ENCODE data around the gene OR10A4.
"Not testable (repeated sequence)": the region's sequence is repeated elsewhere in the genome, so short reads cannot be mapped to it uniquely, and the experiment has no call there.

The OR10A4 gene

DNA sequence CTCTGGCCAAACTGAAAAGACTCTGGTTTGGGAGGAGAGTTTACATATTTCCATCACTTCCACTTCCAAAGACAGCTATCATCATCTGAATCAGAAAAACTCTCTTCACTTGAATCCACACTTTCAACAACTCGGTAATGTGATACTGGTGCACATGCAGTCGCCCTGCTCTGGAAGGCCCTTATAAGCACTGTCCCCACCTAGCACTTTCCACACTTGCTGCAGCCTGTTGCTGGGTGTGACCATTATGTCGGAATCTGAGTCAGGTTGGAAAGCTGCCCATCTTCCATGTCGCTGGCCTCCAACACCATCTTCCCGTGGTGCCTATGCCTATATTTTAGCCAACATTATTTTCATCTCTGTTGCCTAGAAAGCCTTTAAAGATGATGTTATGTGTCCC is 32.1 kb upstream of the OR10A4 start:
- DNase-seq (ENCODE audit: low spot score), result no peak

GRCh38 chr11:6845383-6845782 is 31.0 kb upstream of the OR10A4 start, which contains the start of gene OR10A5:
Gene OR10A5, plus strand, starts transcription at chr11:6845683. Its CDS starts 0 bp downstream, at chr11:6845683.
- in situ Hi-C loops (cut with MboI; ENCODE audit: low pct_unique_long_range_greater_than_20kb, low sequenced_read_pairs, unreplicated experiment), result no loop called here
- no peak for DNase-seq (ENCODE audit: low spot score)

More for the DNA sequence above, 32.1 kb upstream of the OR10A4 start:
- in situ Hi-C loops (cut with MboI; ENCODE audit: low pct_unique_long_range_greater_than_20kb, low sequenced_read_pairs, unreplicated experiment), result no loop called here
- TF ChIP-seq, protein P1, sequence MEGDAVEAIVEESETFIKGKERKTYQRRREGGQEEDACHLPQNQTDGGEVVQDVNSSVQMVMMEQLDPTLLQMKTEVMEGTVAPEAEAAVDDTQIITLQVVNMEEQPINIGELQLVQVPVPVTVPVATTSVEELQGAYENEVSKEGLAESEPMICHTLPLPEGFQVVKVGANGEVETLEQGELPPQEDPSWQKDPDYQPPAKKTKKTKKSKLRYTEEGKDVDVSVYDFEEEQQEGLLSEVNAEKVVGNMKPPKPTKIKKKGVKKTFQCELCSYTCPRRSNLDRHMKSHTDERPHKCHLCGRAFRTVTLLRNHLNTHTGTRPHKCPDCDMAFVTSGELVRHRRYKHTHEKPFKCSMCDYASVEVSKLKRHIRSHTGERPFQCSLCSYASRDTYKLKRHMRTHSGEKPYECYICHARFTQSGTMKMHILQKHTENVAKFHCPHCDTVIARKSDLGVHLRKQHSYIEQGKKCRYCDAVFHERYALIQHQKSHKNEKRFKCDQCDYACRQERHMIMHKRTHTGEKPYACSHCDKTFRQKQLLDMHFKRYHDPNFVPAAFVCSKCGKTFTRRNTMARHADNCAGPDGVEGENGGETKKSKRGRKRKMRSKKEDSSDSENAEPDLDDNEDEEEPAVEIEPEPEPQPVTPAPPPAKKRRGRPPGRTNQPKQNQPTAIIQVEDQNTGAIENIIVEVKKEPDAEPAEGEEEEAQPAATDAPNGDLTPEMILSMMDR (IDR thresholded peaks at IDR 0.05; ENCODE audit: extremely low read depth, insufficient read depth, missing control alignments), result no peak

DNA sequence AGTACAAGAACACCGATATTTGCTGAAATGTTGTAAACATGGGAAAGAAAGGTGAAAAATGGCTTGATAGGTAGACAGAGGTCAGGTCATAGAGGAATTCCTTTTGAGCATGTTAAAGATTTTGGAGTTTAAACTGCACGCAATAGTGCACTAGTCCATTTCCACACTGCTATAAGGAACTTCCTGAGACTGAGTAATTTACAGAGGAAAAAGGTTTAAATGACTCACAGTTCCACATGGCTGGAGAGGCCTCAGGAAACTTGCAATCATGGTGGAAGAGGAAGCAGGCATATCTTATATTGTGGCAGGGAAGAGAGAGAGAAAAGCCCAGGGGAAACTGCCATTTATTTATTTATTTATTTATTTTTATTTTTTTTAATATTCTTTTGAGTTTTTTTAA is 25.9 kb upstream of the OR10A4 start:
- TF ChIP-seq, protein P1 (IDR thresholded peaks at IDR 0.05; ENCODE audit: extremely low read depth, insufficient read depth, missing control alignments), result no peak
- in situ Hi-C loops (cut with MboI; ENCODE audit: low pct_unique_long_range_greater_than_20kb, low sequenced_read_pairs, unreplicated experiment), result no loop called here
- no peak for DNase-seq (ENCODE audit: low spot score)

More at GRCh38 chr11:6845383-6845782, 31.0 kb upstream of the OR10A4 start, which contains the start of gene OR10A5:
- TF ChIP-seq, protein P1 (IDR thresholded peaks at IDR 0.05; ENCODE audit: extremely low read depth, insufficient read depth, missing control alignments), result no peak

DNA sequence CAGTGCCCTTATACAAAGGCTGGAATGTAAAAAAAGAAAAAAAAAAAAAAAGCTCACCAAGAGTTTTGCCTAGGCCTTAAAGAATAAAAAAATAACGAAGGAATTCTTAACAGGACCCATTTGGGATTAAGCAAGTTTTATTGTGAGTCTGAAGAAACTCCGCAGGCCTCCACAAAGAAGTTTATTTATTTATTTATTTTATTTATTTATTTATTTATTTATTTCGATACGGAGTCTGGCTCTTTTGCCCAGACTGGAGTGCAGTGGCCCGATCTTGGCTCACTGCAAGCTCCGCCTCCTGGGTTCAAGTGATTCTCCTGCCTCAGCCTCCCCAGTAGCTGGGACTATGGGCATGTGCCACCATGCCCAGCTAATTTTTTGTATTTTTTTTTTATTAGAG is 21.6 kb upstream of the OR10A4 start:
- in situ Hi-C loops (cut with MboI; ENCODE audit: low pct_unique_long_range_greater_than_20kb, low sequenced_read_pairs, unreplicated experiment); DNase-seq (ENCODE audit: low spot score): not testable (repeated sequence)

- TF ChIP-seq, protein P1 (IDR thresholded peaks at IDR 0.05; ENCODE audit: extremely low read depth, insufficient read depth, missing control alignments), result no peak
- in situ Hi-C loops (cut with MboI; ENCODE audit: low pct_unique_long_range_greater_than_20kb, low sequenced_read_pairs, unreplicated experiment), result no loop called here
- no peak for DNase-seq (ENCODE audit: low spot score)
Observed at GRCh38 chr11:6855971-6856541, 20.4 kb upstream of the OR10A4 start.

DNA sequence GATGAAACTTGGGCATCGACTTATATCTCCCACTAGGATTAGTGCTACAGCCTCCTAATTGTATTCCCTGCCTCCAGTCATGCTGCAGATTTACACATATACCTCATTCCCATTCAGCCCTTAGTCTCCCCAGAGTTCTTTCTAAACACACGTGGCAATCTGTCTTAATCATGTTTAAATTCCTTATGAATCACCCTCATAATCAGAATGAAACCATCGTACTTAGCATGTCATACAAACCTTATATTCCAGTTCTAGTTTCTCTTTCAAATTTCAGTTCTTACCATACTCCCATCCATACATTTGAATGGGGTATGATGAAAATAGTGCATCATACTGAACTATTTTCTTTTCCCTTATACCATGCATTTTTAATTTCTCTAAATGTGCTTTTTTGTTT is 19.6 kb upstream of the OR10A4 start:
- in situ Hi-C loops (cut with MboI; ENCODE audit: low pct_unique_long_range_greater_than_20kb, low sequenced_read_pairs, unreplicated experiment), result no loop called here
- TF ChIP-seq, protein P1 (IDR thresholded peaks at IDR 0.05; ENCODE audit: extremely low read depth, insufficient read depth, missing control alignments), result no peak
- peak; percentile 22 for DNase-seq (ENCODE audit: low spot score)

- no peak for DNase-seq (ENCODE audit: low spot score)
- TF ChIP-seq, protein P1 (IDR thresholded peaks at IDR 0.05; ENCODE audit: extremely low read depth, insufficient read depth, missing control alignments), result no peak
- in situ Hi-C loops (cut with MboI; ENCODE audit: low pct_unique_long_range_greater_than_20kb, low sequenced_read_pairs, unreplicated experiment), result no loop called here
Observed at GRCh38 chr11:6862961-6863360, 13.5 kb upstream of the OR10A4 start, which contains the start of gene OR10A2. Gene OR10A2, plus strand, starts transcription at chr11:6863057. Its CDS starts 6,698 bp downstream, at chr11:6869755.

All from GM13977 (cell line).